Measurements from ENCODE around the gene SLC25A44.

Gene SLC25A44

DNA sequence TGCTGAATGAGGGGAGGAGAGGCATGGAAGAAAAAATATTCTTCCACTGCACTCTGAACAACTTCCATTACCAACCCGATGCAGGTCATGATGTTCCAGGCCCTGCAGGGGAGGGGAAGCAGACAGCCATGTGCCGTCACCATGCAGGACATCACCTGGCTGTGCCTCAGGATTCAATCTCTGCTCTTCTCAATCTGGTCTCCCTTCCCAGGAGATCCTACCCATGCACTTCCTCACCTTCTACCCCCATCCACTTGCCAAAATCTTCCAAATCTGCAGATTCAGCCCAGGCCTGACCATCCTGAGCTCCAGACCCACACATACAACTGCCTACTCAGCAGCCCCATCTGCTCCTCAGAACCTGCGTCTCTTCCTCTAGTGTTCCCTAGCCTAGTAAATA is 59.7 kb downstream of the SLC25A44 start:
- TF ChIP-seq, protein P1, sequence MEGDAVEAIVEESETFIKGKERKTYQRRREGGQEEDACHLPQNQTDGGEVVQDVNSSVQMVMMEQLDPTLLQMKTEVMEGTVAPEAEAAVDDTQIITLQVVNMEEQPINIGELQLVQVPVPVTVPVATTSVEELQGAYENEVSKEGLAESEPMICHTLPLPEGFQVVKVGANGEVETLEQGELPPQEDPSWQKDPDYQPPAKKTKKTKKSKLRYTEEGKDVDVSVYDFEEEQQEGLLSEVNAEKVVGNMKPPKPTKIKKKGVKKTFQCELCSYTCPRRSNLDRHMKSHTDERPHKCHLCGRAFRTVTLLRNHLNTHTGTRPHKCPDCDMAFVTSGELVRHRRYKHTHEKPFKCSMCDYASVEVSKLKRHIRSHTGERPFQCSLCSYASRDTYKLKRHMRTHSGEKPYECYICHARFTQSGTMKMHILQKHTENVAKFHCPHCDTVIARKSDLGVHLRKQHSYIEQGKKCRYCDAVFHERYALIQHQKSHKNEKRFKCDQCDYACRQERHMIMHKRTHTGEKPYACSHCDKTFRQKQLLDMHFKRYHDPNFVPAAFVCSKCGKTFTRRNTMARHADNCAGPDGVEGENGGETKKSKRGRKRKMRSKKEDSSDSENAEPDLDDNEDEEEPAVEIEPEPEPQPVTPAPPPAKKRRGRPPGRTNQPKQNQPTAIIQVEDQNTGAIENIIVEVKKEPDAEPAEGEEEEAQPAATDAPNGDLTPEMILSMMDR (IDR thresholded peaks at IDR 0.05; ENCODE audit: control insufficient read depth, extremely low read depth, insufficient read depth): no peak
- no peak for DNase-seq (ENCODE audit: low read depth)
- no peak overlapping the region for H3K4me3 ChIP-seq (ENCODE audit: low read depth, low read length)

DNA sequence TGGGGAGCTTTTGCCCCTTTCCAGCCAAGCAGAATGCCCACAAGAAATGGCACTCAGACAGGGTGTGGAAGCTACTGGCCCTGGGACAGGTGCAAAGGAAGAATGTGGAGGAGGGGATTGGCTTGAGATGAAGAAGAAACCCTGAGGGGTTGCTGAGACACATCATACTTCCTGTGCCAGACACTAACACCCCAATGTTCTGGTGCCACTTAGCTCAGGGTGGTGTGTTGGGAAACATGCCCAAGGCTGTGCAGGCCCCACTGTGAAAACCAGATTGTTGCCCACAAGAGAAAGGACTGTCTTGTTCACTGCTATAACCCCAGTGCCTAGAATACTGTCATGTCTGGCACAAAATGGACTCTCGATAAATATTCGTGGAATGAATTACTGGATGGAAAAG is 63.8 kb downstream of the SLC25A44 start:
- H3K4me3 ChIP-seq (ENCODE audit: low read depth, low read length): no peak overlapping the region
- DNase-seq (ENCODE audit: low read depth): no peak
- TF ChIP-seq, protein P1 (IDR thresholded peaks at IDR 0.05; ENCODE audit: control insufficient read depth, extremely low read depth, insufficient read depth): no peak

DNA sequence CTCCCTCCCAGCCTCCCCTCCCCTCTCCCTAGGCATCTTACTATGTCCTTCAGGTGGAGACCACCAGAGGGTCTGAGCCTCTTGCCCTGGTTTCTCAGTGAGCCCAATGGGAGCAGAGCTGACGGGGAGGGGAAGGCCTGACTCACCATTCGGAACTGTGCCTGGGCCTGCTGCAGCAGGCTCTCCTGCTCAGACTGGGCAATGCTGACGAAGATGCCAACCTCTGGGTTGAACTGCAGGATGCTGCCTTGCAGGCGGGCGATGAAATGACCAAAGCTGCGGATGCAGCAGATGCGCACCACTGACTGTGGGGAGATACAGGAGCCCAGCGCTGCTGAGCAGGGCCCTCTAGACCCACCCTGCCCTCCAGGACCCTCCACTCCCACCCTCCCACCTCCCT is 65.0 kb downstream of the SLC25A44 start:
- DNase-seq (ENCODE audit: low read depth): no peak
- TF ChIP-seq, protein P1 (IDR thresholded peaks at IDR 0.05; ENCODE audit: control insufficient read depth, extremely low read depth, insufficient read depth): no peak

GRCh38 chr1:156259805-156260204 is 65.9 kb downstream of the SLC25A44 start:
- TF ChIP-seq, protein P1 (IDR thresholded peaks at IDR 0.05; ENCODE audit: control insufficient read depth, extremely low read depth, insufficient read depth): no peak
- no peak for DNase-seq (ENCODE audit: low read depth)
- no peak overlapping the region for H3K4me3 ChIP-seq (ENCODE audit: low read depth, low read length)

More for the DNA sequence above, 65.0 kb downstream of the SLC25A44 start:
- no peak overlapping the region for H3K4me3 ChIP-seq (ENCODE audit: low read depth, low read length)

- TF ChIP-seq, protein P1 (IDR thresholded peaks at IDR 0.05; ENCODE audit: control insufficient read depth, extremely low read depth, insufficient read depth): no peak
- DNase-seq (ENCODE audit: low read depth): no peak
- no peak overlapping the region for H3K4me3 ChIP-seq (ENCODE audit: low read depth, low read length)
These were observed 67.0 kb downstream of the SLC25A44 start for GRCh38 chr1:156260896-156261295.

All from LNCaP clone FGC (cell line).